ENCODE results near the gene DAD1. TPM values are rescaled to one million over a fixed set of nuclear protein-coding genes. Genes with fewer than 3 reads are reported as not detected.
A peak's percentile ranks its signal among the peaks of the same experiment; 100 is the strongest.

The DAD1 gene
- total RNA-seq, 2 experiments from 2014 or later, result 194 to 196 TPM

GRCh38 chr14:22572562-22573058 is 16.4 kb downstream of the DAD1 start:
- intact Hi-C loops (cut with micrococcal nuclease), result loop anchor here (5.0 to 10.0 kb wide), 4 partner anchors 80 to 655 kb away; partner anchors contain the start of gene MRPL52
- H3K4me3 Mint-ChIP-seq, result no peak overlapping the region
- DNase-seq (no peak), ATAC-seq (no peak)
- POLR2A ChIA-PET, result interaction anchor here (0.5 to 15.6 kb wide), 4 partner anchors 11 to 286 kb away, joined by 3 to 397 read pairs (median 3); no protein-coding TSS in a partner anchor
- TF ChIP-seq CTCF (IDR thresholded peaks at IDR 0.05), result no peak
- CTCF ChIA-PET, result interaction anchor here (1.3 to 10.0 kb wide), 9 partner anchors 12 to 658 kb away, joined by 3 to 259 read pairs (median 45); partner anchors contain the start of genes AJUBA, DAD1 and OR6J1
- no peaks in the 10 kb centered on the region for H3K27me3 Mint-ChIP-seq
- peaks cover 68% of the 10 kb centered on the region for H3K36me3 Mint-ChIP-seq (ENCODE audit: low read depth)
- peak overlapping the region; percentile 25 for H3K27ac Mint-ChIP-seq
- H3K4me1 Mint-ChIP-seq (ENCODE audit: low read depth), result peaks cover 54% of the 10 kb centered on the region
- H3K9me3 Mint-ChIP-seq, result no peaks in the 10 kb centered on the region

GRCh38 chr14:22570132-22570949 is 18.7 kb downstream of the DAD1 start:
- DNase-seq, result peak; percentile 91
- peak; percentile 91 for TF ChIP-seq CTCF (IDR thresholded peaks at IDR 0.05)
- intact Hi-C loops (cut with micrococcal nuclease), result loop anchor here (1.0 to 10.0 kb wide), 5 partner anchors 13 to 653 kb away; partner anchors contain the start of gene MRPL52
- H3K9me3 Mint-ChIP-seq, result no peaks in the 10 kb centered on the region
- ChIA-PET CTCF (interaction anchor here (0.6 to 10.0 kb wide), 151 partner anchors 9 to 1156 kb away, joined by 3 to 259 read pairs (median 5); partner anchors contain the start of genes ABHD4, AJUBA, DAD1 and HAUS4), POLR2A (interaction anchor here (0.6 to 15.6 kb wide), 32 partner anchors 10 to 717 kb away, joined by 3 to 397 read pairs (median 4); partner anchors contain the start of genes DAD1 and OXA1L)
- peak; percentile 81 for ATAC-seq
- H3K27me3 Mint-ChIP-seq, result no peaks in the 10 kb centered on the region
- H3K4me3 Mint-ChIP-seq, result peak overlapping the region; percentile 86
- H3K36me3 Mint-ChIP-seq (ENCODE audit: low read depth), result peaks cover 67% of the 10 kb centered on the region
- peaks cover 60% of the 10 kb centered on the region for H3K4me1 Mint-ChIP-seq (ENCODE audit: low read depth)
- peak overlapping the region; percentile 94 for H3K27ac Mint-ChIP-seq

GRCh38 chr14:22569737-22570131 is 19.3 kb downstream of the DAD1 start:
- H3K36me3 Mint-ChIP-seq (ENCODE audit: low read depth), result peaks cover 69% of the 10 kb centered on the region
- CTCF ChIA-PET, result interaction anchor here (0.6 to 10.0 kb wide), 137 partner anchors 9 to 1155 kb away, joined by 3 to 259 read pairs (median 5); partner anchors contain the start of genes ABHD4, AJUBA, DAD1 and HAUS4
- no peak for ATAC-seq

GRCh38 chr14:22569106-22569736 is 19.8 kb downstream of the DAD1 start:
- ChIA-PET CTCF (interaction anchor here (0.7 to 10.0 kb wide), 71 partner anchors 9 to 1155 kb away, joined by 3 to 259 read pairs (median 8); partner anchors contain the start of genes ABHD4, AJUBA, DAD1 and LRP10), POLR2A (interaction anchor here (0.7 to 15.6 kb wide), 15 partner anchors 9 to 708 kb away, joined by 3 to 397 read pairs (median 7); partner anchors contain the start of genes DAD1 and OXA1L)
- Mint-ChIP-seq H3K36me3 (ENCODE audit: low read depth) (peaks cover 69% of the 10 kb centered on the region), H3K4me1 (ENCODE audit: low read depth) (peaks cover 69% of the 10 kb centered on the region), H3K27me3 (no peaks in the 10 kb centered on the region), H3K9me3 (no peaks in the 10 kb centered on the region), H3K27ac (peak overlapping the region; percentile 94), H3K4me3 (peak overlapping the region; percentile 86)
- ATAC-seq (no peak), DNase-seq (peak; percentile 13)
- intact Hi-C loops (cut with micrococcal nuclease), result loop anchor here (10.0 kb wide), 2 partner anchors 264 to 344 kb away; no protein-coding TSS in a partner anchor
- no peak for TF ChIP-seq CTCF (IDR thresholded peaks at IDR 0.05)

More at GRCh38 chr14:22569737-22570131, 19.3 kb downstream of the DAD1 start:
- Mint-ChIP-seq H3K27me3 (no peaks in the 10 kb centered on the region), H3K4me1 (ENCODE audit: low read depth) (peaks cover 66% of the 10 kb centered on the region), H3K27ac (peak overlapping the region; percentile 94), H3K9me3 (no peaks in the 10 kb centered on the region), H3K4me3 (peak overlapping the region; percentile 86)
- no peak for TF ChIP-seq CTCF (IDR thresholded peaks at IDR 0.05)
- DNase-seq, result peak; percentile 15
- POLR2A ChIA-PET, result interaction anchor here (0.6 to 15.6 kb wide), 27 partner anchors 10 to 716 kb away, joined by 3 to 397 read pairs (median 5); partner anchors contain the start of genes DAD1 and OXA1L
- intact Hi-C loops (cut with micrococcal nuclease), result loop anchor here (1.0 to 10.0 kb wide), 7 partner anchors 12 to 652 kb away; partner anchors contain the start of gene MRPL52
